Cortex of kidney (tissue), 1 donor: ENCODE measurements around the gene PPM1H.

ENCODE experiments used
- DNase-seq: peaks from one replicate; lab custom pipeline; 2025; lab: John Stamatoyannopoulos, UW

PPM1H gene

DNA sequence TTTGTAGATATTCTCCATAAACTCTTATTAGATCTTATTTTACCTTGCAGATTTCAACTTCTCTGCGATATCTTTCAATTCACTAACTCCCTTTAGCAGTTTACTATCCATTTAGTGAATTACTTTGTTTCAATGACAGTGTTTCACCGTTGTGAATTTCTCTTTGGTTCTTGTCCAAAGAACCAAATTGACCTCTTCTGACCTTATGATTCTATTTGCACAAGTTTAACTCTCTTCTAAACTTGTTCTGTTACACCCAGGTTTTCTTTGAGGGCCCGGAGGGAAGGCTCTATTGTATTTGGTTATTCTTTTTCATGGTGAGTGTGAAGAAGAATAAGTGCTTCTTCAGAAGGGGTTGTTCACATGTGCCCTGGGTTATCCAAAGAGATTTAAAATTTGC is 281.6 kb downstream of the PPM1H start:
- no peak for DNase-seq

DNA sequence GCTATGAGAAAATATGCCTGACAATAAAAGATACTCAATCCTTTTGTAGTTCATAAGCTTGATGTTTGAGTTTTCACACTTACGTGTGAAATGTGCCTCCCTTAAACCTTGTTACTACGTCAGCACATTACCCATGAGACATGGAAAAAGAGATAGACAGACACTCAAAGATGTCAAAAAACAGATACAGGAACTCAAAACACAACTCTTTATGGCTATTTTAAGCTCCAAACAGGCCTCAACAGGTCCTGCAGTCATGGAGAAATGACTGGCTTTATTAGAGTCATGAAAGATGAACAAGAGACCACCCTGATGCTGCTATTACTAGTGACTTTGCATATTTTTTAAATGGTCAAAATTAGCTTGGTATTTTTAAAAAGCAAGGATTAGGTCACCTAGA is 283.8 kb downstream of the PPM1H start:
- no peak for DNase-seq

DNA sequence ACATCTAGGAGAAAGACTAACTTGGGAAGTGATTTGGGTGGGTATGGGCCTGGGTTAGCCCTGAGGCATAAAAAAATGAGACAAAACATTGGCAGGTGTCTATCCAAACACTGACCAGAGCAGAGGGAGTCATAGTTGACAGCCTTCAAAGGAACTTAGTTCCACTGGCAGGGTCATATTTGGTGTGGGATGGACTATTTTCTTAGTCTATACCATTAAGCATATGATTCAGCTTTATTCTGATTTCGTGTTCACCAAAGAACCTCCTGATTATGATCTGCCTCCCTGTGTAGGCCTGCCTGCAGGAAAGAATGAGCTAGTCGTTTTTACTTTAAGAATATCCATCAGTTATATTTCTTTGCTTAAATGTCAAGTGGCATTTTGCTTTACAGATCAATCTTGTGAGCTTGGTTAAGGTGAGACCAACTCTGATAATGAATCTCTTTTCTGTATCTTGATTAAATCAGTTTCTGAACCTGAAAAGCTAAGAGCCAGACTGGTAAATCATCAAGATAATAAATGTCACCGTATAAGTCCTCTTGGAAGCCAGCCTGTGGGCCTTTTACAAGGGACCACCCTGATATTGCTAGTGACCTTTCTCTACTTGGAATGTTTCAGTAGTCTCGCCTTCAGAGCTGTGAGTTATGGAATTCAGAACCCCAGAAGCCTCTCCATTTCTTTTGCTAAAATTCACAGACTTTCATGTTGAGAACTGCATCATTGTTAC is 285.4 kb downstream of the PPM1H start:
- DNase-seq, result no peak

DNA sequence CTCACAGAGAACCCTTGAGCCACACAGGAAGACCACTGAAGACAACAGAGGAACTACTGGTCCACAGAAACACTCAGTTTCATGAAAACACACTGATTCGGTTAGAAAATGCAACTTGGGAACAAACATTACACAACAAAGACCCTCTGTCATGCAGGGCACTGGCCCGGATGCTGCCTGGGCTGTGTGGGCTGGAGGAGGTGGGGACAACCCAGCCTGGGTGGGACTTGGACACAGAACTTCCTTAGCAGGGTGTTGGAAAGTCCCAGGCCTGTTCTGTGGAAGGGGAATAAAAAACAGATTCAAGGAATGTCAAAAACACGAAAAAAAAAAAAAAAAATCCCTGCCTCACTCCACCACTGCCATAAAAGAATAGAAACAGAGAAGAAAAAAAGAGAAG is 287.4 kb downstream of the PPM1H start:
- no peak for DNase-seq

DNA sequence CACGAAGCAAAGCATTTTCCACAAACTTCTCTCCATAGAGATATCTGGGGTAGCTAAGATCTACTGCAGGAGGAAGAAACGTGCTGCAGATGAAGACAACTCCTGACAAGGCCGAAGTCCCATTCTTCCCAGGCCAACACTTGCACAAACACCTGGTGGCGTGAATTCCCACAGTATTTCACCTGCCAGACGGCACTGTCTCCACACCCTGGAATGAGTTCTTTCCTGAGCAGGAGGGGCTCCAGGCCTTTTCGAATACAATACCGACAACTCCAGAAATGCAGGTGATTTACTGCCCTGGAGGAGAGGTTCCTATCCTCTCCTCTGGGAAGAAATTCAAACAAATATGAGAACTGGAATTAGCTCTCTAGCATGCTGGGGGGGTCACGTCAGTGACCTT is 288.4 kb downstream of the PPM1H start:
- DNase-seq, result no peak

DNA sequence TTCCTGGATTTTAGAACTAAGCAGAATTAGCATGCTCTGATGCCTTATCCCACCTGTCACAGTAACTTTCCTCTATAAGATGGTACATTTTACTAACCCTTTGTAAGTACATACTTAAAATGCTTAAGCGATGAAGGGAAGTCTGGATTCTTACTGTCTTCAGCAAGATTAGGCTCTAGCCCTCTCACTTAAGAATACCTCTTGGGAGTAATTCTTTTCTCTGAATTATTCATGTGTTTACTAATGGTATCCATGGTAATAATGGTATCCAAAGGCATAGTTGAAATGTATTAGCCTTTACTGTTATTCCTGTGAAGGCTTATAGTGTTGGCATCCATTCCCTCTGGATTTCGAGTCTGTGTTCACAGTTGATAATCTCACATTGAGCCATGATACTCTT is 291.5 kb downstream of the PPM1H start:
- no peak for DNase-seq

DNA sequence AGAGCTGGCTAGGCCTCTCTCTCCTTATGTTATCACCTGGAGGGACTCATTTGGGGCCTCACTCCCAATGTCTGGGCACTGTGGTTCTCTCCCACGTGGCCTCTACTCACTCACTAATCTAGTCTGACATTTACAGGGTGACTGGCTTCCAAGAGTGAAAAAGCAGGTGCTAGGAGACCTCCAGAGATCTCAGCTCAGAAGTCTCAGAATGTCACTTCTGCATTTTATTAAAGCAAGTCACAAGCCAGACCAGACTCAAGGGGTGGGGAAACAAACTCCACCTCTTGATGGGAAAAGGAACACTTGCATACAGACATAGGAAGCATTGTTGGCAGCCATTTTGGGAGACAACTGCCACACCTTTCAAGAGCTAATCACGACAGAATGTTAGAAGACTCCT is 292.5 kb downstream of the PPM1H start:
- DNase-seq, result no peak

DNA sequence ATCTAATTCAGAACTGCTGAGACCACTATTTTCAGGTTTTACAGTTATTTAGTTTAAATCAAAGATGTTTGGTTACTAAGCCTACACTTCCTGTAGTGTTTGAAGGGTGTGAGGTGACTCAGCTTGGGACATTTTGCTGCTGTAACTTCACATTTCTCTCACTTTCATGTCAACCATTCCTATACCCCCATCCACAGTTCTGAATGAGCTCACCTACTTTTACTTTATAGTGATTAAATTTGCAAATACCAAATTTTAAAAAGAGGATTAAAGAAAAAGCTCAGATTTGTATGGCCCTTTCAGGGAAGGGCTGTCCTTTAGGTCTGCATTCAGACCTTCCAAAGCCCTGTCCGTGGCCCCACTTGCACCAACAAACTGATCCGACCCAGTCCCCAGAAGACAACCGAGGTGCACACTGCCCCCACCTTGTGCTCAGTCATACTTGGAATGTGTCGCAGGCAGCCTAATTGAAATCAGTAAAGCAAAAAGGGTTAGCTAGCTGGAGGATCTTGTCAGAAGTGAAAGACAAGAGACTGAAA is 294.0 kb downstream of the PPM1H start:
- DNase-seq, result no peak

DNA sequence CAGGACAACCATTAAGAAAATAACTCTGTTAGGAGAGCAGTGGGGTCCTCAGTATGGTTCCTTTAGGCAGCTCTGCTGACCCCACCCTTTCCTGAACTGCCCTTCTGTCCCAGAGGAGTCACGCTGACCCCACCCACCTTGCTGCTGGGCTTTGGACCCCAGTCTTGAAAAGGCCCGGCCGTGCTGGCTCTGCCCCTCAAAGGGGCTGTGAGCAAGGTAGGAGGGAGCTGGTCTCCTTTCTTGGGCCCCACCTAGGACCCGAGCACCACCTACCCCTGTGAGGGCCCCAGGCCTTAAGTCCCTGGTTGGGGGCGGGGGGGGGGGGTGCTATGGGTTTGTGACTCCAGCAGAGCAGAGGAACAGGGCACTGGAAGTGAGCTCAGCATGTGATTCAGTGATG is 297.3 kb downstream of the PPM1H start:
- no peak for DNase-seq

DNA sequence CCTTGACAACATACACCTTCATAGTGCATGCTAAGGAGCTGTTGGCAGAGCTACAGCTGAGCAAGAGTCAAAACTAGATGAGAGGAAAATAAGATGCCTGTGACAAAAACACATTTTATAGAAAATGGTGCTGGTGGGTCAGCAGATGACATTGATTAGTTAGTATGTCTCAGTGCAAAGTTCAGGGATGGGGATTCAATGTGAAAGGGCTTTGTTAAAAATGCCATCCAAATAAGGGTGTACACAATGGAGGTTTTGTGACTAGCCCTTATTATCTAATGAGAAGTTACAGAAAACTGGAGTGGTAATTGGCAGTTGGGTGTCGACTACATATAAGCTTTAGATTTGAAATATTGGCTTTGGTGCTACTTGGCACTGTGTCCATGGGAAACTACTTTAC is 299.3 kb downstream of the PPM1H start:
- DNase-seq, result no peak

DNA sequence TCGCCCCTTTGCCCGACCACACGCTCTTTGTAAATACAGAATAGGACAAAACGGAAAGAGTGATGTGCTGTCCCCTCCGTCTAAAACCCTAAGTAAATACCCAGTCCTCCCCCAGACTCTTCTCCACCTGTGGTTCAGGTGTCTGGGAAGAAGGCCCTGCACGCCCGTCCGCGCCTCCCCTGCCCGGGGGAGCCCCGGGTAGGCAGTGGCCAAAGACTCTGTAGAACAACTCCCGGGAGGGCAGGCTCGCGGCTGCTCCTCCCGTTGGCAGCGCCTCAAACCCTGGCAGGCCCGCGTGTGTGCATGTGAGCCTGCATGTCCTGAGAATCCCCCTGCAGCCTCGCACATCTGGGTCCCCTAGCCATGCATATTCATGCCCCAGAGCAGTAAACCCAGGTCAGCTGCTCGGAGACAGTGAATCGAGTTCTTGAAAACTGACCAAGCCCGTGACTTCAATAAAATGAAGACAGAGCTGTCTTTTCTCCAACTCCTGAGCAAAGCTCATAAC is 302.5 kb downstream of the PPM1H start:
- DNase-seq, result no peak

DNA sequence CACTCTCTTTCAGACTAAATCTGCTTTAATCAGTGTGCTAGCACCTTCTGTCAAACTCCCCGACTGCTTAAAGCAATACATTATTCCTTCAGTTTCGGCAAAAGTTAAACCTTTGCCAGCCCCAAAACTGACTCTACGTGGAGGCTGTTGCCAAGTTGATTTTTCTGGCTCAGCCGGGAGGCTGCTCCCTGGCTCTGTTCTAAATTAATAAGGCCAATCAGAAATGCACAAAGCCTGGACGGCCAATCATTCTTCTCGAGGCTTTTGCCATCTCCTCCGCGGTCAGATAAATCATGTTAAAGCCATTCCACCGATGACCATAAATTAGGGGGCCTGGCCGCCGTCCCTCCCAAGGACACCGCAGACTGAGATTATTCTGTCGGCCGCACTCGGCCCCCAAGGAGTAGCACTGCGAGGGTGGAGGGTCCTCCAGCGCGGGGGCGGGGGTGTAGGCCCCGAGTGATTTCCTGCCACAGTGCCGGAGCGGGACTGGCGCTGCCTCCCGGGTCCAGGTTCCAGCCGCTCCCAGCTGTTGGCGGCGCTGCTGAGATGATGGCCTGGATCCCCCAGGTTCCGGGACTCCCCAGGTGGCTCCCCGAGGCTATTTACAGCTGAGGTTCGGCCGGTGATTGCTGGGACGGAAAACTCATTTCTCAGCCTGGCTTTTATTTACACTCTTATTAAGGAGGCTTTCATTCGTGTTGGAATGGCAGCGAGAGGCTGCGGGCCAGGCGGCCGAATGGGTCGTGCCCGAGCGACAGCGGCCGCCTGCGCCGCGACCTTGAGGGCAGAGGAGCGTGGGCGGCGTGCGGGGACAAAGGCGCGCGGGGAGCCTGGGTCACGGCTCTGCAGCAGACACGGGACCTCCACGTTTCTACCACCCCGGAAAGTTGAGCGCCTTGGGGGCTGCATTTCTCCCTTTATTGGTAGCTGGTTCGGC is 303.2 kb downstream of the PPM1H start:
- no peak for DNase-seq

DNA sequence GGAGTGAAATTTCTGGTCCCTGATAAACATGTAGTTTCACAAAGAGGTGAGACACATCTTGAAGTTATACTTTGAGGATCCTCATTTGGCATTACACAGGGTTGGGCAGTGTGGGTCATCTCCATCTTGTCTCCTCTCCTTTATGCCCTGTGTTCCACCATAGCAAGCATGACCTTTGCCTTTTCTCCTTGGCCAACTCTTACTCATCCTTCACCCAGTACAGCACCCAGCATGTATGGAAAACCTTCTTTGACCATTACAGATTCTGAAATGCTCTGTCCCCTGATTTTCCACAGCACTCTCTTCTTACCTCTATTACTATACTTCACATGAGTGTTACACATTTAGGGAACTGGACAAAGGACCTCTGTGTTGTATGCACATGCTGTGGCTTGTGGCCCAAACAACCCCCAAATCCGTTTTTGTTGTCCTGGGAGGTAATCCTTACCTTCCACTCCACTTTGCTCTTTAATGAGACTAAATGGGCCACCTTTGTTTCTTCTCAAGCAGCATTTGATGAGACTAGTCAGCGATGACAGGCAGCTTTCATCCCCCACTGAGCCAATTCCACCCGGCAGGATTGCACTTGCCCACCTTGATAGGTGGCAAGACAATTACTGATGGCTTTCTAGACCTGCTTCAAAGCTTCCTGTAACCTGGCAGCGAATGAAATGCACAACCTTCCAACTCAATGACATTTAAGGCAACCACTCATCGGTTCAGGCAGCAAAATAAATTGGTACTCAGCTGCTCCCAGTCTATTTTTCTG is 304.8 kb downstream of the PPM1H start:
- DNase-seq, result no peak

DNA sequence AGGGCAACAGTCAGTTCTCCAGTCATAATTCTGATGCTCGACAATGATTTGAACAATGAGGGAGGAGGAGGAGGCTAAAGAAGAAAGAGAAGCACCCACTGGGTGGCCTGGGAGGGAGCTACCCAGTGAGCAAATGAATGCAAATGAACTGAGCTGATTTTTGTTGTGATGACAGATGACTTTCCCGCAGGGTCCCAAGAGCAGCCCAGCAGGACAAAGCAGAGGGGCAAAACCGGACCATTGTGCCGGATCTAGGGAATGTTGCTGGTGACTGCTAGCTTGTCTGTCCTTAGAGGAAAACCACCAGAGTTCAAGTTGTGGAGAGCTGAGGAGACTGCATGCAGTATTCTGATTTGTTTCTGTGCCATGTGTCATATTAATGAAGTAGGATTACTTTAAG is 305.5 kb downstream of the PPM1H start:
- DNase-seq, result no peak

DNA sequence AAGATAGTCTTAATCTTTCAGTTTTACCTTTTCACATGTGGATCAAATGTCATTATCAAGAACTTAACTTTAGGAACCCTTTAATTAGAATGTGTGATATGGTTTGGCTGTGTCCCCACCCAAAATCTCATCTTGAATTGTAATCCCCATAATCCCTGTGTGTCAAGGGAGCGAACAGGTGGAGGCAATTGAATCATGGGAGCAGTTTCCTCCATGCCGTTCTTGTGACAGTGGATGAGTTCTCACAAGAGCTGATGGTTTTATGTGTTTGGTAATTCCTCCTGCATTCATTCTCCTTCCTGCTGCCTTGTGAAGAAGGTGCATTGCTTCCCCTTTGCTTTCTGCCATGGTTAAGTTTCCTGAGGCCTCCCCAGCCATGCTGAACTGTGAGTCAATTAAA is 307.8 kb downstream of the PPM1H start:
- DNase-seq, result no peak

DNA sequence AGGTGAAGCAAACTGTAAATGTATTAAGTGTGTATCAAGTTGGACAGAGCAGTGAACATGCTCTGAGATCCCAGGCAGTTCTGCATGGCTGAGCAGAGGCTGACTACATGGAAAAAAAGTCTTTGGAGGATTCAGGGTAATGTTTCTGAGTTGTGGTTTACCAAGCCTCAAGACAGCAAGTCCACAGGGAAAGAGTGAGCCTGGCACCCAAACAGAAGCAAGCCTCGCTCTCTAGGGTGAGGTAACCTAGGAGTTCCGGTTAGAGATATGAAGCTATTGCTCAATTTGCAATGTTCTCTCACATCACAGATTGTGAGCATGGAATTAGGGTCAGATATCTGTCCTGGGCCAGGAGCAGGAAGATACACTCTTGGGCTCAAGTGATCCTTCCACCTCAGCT is 309.7 kb downstream of the PPM1H start:
- no peak for DNase-seq

DNA sequence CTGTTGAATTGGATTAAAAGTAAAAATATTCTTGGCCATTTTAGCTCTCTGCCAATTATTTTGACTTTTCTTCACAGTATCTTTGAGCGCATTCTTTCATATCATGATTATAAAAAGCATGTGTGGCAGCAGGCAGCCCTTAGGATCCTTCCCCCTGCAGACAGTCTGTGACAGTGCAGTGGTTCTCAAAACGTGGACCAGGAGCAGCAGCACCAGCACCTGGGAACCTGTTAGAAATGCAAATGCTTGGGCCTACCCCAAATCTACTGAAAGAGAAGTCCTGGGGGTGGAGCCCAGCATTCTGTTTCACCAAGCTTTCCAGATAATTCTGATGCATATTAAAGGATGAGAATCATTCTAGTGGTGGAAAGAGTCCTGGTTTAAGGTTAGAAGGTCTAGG is 312.8 kb downstream of the PPM1H start:
- no peak for DNase-seq

DNA sequence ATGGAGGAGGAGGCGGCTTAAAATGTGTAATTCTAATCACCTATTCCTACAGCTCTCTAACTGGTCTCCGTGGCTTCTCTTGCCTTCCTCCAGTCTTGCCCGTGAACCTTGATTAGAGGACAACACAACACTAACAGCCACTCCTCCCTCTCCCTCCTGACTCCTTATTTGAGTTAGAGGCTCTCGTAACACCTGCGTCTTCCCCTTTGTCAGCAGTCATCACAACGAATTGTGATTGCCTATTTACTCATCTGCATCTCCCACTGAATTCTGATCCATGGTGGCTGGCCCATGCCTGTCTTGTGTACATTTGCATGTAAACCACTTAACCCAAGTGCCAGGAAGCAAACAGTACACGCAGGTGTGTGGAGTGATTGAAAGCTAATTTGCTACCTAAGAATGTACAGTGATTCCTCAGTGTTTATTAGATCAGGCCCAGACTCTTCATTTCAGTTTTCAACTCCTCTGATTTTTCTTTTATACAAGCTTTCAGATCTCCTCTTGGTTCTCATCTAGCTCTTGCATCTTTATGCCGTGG is 313.8 kb downstream of the PPM1H start:
- DNase-seq, result no peak

DNA sequence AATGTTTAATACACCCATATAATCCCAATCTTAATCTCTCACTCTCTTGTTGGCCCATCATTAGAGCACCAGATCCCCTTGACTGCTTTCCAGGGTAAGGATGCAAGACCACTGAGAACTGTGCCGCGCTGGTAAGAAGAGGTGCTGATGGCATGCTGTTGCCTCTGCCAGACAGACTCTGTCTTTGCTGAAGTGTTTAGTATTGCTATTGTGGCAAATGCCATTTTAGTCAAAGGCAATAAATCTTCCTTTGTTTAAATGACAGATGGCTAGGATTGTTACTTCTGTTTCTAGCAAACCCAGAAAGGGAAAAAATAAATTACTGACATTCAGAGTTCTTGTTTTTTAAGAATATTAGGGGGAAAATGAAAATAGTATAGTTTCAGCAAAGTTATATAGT is 316.0 kb downstream of the PPM1H start:
- no peak for DNase-seq

DNA sequence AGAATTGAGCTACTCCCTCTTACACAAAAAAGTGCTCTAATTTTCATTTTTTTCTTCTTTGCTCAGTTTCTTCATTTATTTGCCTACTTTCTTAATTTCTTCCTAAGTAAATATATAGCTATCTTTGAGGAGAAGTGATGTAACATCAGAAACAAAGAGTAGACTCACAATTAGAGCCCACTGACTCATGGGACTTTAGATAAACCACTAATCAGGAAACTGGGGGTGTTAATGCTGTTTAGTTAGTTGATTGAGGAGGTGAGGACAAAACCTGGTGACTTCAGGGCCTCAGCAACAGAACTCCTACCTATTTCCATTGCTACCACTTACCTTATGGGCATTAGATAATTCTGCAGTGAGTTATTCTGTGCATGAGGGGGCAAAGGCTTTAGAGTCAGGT is 316.6 kb downstream of the PPM1H start:
- DNase-seq, result no peak

DNA sequence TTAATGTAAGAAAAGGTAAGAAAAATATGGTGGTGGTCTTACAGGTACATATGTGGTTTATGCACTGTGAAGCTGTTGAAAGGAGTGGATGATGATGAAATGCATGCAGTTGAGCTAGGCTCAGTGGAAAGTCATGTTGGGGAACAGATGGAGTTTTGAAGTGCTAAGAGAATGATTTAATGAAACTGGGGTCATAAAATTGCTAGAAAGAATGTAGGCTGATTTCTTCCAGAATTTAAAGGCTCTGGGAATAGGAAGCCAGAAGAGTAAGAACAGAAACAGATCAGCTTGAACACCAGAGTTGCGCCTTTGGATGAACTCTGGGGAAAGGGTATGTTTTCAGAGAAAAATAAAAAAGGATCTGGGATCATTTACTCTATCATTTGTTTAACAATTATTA is 321.9 kb downstream of the PPM1H start:
- no peak for DNase-seq

DNA sequence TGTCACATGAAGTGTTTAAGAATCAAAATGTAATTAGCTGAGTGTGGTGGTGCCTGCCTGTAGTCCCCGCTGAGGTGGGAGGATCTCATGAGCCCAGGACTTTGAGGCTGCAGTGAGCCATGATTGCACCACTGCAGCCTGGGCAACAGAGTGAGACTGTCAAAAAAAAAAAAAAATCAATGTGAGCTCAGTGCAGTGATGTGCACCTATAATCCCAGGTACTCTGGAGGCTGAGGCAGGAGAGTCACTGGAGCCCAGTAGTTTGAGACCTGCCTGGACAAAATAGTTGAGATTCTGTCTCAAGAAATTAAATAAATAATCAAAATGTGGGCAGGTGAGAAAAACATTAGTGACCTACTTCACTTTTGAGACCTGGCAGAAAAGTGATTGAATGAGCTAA is 328.3 kb downstream of the PPM1H start:
- no peak for DNase-seq
